PFSK-1 (cell line): ENCODE data around the gene TBCEL.

Experiments
- FOXP2 ChIP-seq: optimal IDR thresholded peaks from 2 replicates; pipeline ENCODE3; 2011; ENCODE audit warnings: borderline replicate concordance, control low read depth, inconsistent platforms; ENCODE audit not compliant: insufficient read depth; ENCODE audit errors: extremely low read length, extremely low read depth
- POLR2AphosphoS5 ChIP-seq: IDR thresholded peaks from 2 replicates; pipeline ENCODE4 v1.6.1; 2012; ENCODE audit warnings: low read depth, mild to moderate bottlenecking, control low read depth, low read length, moderate library complexity
- SIN3A ChIP-seq: IDR thresholded peaks from 2 replicates; pipeline ENCODE4 v1.6.1; 2012; ENCODE audit warnings: mild to moderate bottlenecking, low read length, moderate library complexity, borderline replicate concordance; ENCODE audit not compliant: insufficient read depth
- TAF1 ChIP-seq: IDR thresholded peaks from 2 replicates; pipeline ENCODE4 v1.6.1; 2012; ENCODE audit warnings: low read length, control low read depth, borderline replicate concordance; ENCODE audit not compliant: insufficient read depth
- TF ChIP-seq, protein P1 (sequence below), 2 experiments: IDR thresholded peaks; 2 replicates each; pipeline versions ENCODE4 v1.6.1 to v1.8.0; 2011 to 2012; ENCODE audit warnings: low read depth in 2 of 2, low read length in 2 of 2, control low read depth in 1 of 2, inconsistent platforms in 1 of 2, mild to moderate bottlenecking in 1 of 2, moderate library complexity in 1 of 2; ENCODE audit not compliant: insufficient read depth in 1 of 2

TBCEL gene

DNA sequence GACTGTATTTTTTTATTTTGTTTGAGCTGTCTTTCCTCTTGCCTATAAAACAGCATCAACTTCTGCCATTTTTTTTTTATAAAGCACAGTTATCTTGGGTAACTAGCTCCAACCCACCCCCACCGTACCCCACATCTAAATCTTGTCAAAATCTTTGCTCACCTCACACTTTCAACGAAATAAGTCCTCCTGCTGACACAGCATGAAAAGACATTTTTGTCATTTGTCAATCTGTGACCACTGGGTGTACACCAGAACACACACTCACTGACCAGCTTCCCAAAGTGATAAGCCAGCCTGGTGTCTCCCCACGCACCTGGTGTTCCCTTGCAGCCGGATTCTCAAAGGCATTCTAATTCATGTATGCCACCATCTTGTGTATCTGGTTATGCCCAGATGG, 75.5 kb downstream of the TBCEL start:
- no peak for TF ChIP-seq TAF1

GRCh38 chr11:121099885-121100284, 76.0 kb downstream of the TBCEL start:
- TF ChIP-seq SIN3A (no peak), FOXP2 (no peak), POLR2AphosphoS5 (no peak), TAF1 (no peak)
- TF ChIP-seq, protein P1, sequence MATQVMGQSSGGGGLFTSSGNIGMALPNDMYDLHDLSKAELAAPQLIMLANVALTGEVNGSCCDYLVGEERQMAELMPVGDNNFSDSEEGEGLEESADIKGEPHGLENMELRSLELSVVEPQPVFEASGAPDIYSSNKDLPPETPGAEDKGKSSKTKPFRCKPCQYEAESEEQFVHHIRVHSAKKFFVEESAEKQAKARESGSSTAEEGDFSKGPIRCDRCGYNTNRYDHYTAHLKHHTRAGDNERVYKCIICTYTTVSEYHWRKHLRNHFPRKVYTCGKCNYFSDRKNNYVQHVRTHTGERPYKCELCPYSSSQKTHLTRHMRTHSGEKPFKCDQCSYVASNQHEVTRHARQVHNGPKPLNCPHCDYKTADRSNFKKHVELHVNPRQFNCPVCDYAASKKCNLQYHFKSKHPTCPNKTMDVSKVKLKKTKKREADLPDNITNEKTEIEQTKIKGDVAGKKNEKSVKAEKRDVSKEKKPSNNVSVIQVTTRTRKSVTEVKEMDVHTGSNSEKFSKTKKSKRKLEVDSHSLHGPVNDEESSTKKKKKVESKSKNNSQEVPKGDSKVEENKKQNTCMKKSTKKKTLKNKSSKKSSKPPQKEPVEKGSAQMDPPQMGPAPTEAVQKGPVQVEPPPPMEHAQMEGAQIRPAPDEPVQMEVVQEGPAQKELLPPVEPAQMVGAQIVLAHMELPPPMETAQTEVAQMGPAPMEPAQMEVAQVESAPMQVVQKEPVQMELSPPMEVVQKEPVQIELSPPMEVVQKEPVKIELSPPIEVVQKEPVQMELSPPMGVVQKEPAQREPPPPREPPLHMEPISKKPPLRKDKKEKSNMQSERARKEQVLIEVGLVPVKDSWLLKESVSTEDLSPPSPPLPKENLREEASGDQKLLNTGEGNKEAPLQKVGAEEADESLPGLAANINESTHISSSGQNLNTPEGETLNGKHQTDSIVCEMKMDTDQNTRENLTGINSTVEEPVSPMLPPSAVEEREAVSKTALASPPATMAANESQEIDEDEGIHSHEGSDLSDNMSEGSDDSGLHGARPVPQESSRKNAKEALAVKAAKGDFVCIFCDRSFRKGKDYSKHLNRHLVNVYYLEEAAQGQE (IDR thresholded peaks at IDR 0.05; ENCODE audit: insufficient read depth in 1 of 2, low read depth in 2 of 2, low read length in 2 of 2), result no peak

GRCh38 chr11:121100943-121101342, 77.0 kb downstream of the TBCEL start, which contains the start of gene TECTA:
Gene TECTA, plus strand, starts transcription at chr11:121101243. Its CDS starts 1,423 bp downstream, at chr11:121102666.
- TF ChIP-seq TAF1 (no peak), SIN3A (no peak), FOXP2 (no peak), POLR2AphosphoS5 (no peak)
- TF ChIP-seq, protein P1 (IDR thresholded peaks at IDR 0.05; ENCODE audit: insufficient read depth in 1 of 2, low read depth in 2 of 2, low read length in 2 of 2), result no peak

- TF ChIP-seq TAF1, result no peak
These were observed 80.4 kb downstream of the TBCEL start for GRCh38 chr11:121104312-121104762.

GRCh38 chr11:121105063-121105480, 81.2 kb downstream of the TBCEL start:
- TF ChIP-seq TAF1, result no peak
- no peak for TF ChIP-seq FOXP2
- no peak for TF ChIP-seq SIN3A
- no peak for TF ChIP-seq POLR2AphosphoS5

GRCh38 chr11:121105481-121106195, 81.7 kb downstream of the TBCEL start:
- TF ChIP-seq, protein P1 (IDR thresholded peaks at IDR 0.05; ENCODE audit: insufficient read depth in 1 of 2, low read depth in 2 of 2, low read length in 2 of 2), result no peak
- no peak for TF ChIP-seq SIN3A
- TF ChIP-seq FOXP2, result no peak
- TF ChIP-seq POLR2AphosphoS5, result no peak
- TF ChIP-seq TAF1, result no peak

- TF ChIP-seq POLR2AphosphoS5, result no peak
- TF ChIP-seq SIN3A, result no peak
- no peak for TF ChIP-seq FOXP2
- TF ChIP-seq TAF1, result no peak
- TF ChIP-seq, protein P1 (IDR thresholded peaks at IDR 0.05; ENCODE audit: insufficient read depth in 1 of 2, low read depth in 2 of 2, low read length in 2 of 2), result no peak
These were observed 82.9 kb downstream of the TBCEL start for GRCh38 chr11:121106812-121107211.
